Measurements from ENCODE around the gene CUEDC1. TPM values are rescaled to one million over a fixed set of nuclear protein-coding genes. Genes with fewer than 3 reads are reported as not detected.

The CUEDC1 gene
- total RNA-seq, 6 experiments from 2014 or later: 34.0 to 41.0 (median 34.9) TPM

- TF ChIP-seq, protein P1, sequence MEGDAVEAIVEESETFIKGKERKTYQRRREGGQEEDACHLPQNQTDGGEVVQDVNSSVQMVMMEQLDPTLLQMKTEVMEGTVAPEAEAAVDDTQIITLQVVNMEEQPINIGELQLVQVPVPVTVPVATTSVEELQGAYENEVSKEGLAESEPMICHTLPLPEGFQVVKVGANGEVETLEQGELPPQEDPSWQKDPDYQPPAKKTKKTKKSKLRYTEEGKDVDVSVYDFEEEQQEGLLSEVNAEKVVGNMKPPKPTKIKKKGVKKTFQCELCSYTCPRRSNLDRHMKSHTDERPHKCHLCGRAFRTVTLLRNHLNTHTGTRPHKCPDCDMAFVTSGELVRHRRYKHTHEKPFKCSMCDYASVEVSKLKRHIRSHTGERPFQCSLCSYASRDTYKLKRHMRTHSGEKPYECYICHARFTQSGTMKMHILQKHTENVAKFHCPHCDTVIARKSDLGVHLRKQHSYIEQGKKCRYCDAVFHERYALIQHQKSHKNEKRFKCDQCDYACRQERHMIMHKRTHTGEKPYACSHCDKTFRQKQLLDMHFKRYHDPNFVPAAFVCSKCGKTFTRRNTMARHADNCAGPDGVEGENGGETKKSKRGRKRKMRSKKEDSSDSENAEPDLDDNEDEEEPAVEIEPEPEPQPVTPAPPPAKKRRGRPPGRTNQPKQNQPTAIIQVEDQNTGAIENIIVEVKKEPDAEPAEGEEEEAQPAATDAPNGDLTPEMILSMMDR (IDR thresholded peaks at IDR 0.05): no peak
- peak overlapping the region; percentile 71 for H3K27ac Mint-ChIP-seq
- peaks cover 3% of the 10 kb centered on the region for H3K27me3 Mint-ChIP-seq (ENCODE audit: insufficient read depth)
- H3K9me3 Mint-ChIP-seq: no peaks in the 10 kb centered on the region
- H3K4me1 Mint-ChIP-seq (ENCODE audit: low read depth): peaks cover 67% of the 10 kb centered on the region
- no peak overlapping the region for H3K4me3 Mint-ChIP-seq
- no peak for DNase-seq
- peaks cover 37% of the 10 kb centered on the region for H3K36me3 Mint-ChIP-seq (ENCODE audit: low read depth)
Measured at GRCh38 chr17:57994436-57994835, 39.2 kb upstream of the CUEDC1 start.

GRCh38 chr17:57993471-57994365 lies 38.5 kb upstream of the CUEDC1 start:
- peaks cover 30% of the 10 kb centered on the region for H3K36me3 Mint-ChIP-seq (ENCODE audit: low read depth)
- TF ChIP-seq, protein P1 (IDR thresholded peaks at IDR 0.05): no peak
- H3K9me3 Mint-ChIP-seq: no peaks in the 10 kb centered on the region
- peaks cover 3% of the 10 kb centered on the region for H3K27me3 Mint-ChIP-seq (ENCODE audit: insufficient read depth)
- H3K4me1 Mint-ChIP-seq (ENCODE audit: low read depth): peaks cover 69% of the 10 kb centered on the region
- H3K27ac Mint-ChIP-seq: peak overlapping the region; percentile 71
- no peak for DNase-seq
- no peak overlapping the region for H3K4me3 Mint-ChIP-seq

- DNase-seq: no peak
- TF ChIP-seq, protein P1 (IDR thresholded peaks at IDR 0.05): no peak
- Mint-ChIP-seq H3K27me3 (ENCODE audit: insufficient read depth) (peaks cover 3% of the 10 kb centered on the region), H3K27ac (peak overlapping the region; percentile 64), H3K9me3 (no peaks in the 10 kb centered on the region), H3K4me3 (no peak overlapping the region), H3K4me1 (ENCODE audit: low read depth) (peaks cover 77% of the 10 kb centered on the region), H3K36me3 (ENCODE audit: low read depth) (peaks cover 18% of the 10 kb centered on the region; the same call in 1 of the 2 replicates)
Measured at GRCh38 chr17:57991537-57991936, 36.3 kb upstream of the CUEDC1 start.

DNA sequence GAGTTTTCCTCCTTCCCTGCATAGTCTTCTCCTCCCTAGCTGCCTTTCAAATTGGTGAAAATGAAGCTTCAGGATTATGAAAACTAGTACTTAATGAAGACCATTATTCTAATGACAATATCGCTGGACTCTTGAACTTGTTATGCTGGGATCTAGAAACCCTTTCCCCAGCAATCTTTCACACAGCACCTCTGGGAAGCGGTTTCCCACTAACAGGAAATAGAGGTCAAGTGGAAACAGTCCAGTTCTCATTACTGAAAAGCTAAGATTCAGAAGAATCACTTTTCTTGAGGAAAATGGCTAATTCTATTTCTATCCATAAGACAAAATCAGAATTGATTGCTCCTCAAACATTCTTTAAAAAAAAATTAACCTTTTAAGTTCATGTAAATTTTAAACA lies 34.8 kb upstream of the CUEDC1 start:
- TF ChIP-seq, protein P1 (IDR thresholded peaks at IDR 0.05): no peak
- peak overlapping the region; percentile 94 for H3K27ac Mint-ChIP-seq
- peaks cover 83% of the 10 kb centered on the region for H3K4me1 Mint-ChIP-seq (ENCODE audit: low read depth)
- DNase-seq: no peak
- H3K9me3 Mint-ChIP-seq: no peaks in the 10 kb centered on the region
- H3K4me3 Mint-ChIP-seq: peak overlapping the region; percentile 91; the same call in 1 of the 2 replicates
- peaks cover 3% of the 10 kb centered on the region; the same call in 1 of the 2 replicates for H3K27me3 Mint-ChIP-seq (ENCODE audit: insufficient read depth)
- H3K36me3 Mint-ChIP-seq (ENCODE audit: low read depth): peaks cover 10% of the 10 kb centered on the region; the same call in 1 of the 2 replicates

DNA sequence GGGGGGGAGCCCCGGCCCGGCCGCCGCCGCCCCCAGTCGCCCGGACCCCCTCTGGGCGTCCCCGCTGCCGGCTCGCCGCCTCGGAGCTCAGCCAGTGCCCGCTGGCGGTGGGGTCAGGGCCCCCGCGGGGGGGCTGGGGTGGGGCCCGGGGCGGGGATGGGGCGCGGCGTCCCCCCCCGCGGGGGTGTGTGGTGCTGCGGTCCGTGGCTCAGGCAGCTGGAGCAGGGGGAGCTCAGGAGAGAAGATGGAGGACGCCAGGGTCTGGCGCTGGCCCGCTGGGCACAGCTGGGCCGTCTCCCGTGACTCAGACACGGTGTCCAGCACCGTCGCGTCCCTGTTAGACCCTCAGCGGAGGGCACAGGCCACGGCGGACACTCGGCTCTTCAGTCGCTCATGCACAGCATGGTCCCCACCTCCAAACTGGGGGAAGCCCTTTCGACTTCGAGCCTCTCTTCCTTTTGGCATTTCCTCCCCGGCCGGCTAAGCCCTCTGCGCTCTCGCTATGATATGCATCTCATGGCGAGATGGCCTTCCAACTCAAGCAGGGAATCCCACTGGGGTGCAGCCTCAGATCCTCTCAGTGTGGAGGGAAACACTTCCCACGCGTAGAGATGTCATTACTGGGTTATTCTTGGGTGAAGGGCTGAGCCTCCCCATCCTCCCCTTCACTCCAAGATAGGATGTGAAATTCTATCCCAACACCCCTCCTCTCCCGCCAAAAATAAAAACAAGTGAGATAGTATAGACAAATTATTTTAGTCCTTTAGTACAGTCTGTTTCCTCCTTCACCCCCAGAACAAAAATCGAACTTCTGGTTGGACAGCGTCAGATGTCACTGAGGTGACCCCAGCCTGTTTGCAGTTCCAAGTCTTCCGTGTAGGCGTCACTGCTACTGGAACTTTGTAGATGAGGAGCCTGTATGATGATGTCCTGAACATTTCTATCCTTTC lies 33.4 kb upstream of the CUEDC1 start:
- H3K27me3 Mint-ChIP-seq (ENCODE audit: insufficient read depth): no peaks in the 10 kb centered on the region; the same call in 1 of the 2 replicates
- H3K9me3 Mint-ChIP-seq: no peaks in the 10 kb centered on the region
- TF ChIP-seq, protein P1 (IDR thresholded peaks at IDR 0.05): peak; percentile 39; the same call in 1 of the 2 replicates
- peak overlapping the region; percentile 94 for H3K27ac Mint-ChIP-seq
- peak overlapping the region; percentile 91 for H3K4me3 Mint-ChIP-seq
- peak; percentile 55 for DNase-seq
- H3K4me1 Mint-ChIP-seq (ENCODE audit: low read depth): peaks cover 83% of the 10 kb centered on the region
- peaks cover 6% of the 10 kb centered on the region; the same call in 1 of the 2 replicates for H3K36me3 Mint-ChIP-seq (ENCODE audit: low read depth)
